Activated CD8-positive, alpha-beta memory T cell treated with anti-CD3 and anti-CD28 coated beads, Interleukin-2, amount 50 U/mL, for 1 hour (primary cell): ENCODE results near the gene RNF123.

Experiments used
- DNase-seq: peaks from one replicate; pipeline ENCODE4 v3.0.0-alpha.2; 2020; ENCODE audit errors: extremely low read depth

Gene RNF123

DNA sequence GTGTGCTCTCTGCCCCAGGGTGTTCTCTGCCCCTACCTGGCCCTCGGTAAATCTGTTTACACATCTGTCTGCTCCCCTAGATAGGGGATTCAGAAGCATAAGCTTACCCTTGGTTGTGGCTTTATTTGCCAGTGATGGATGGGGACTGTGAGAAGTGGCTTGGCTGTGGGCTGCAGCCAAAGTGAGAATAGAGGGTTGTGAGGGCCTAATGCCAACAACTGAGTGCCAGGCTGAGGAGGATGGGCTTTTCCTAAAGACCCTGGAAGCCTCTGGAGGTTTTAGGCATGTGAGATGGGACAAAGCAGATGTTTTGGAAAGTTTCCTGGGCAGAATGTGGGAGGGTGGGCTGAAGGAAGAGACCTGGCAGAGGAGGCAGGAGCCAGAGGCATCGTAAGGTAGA, 30.6 kb upstream of the RNF123 start:
- DNase-seq = no peak

DNA sequence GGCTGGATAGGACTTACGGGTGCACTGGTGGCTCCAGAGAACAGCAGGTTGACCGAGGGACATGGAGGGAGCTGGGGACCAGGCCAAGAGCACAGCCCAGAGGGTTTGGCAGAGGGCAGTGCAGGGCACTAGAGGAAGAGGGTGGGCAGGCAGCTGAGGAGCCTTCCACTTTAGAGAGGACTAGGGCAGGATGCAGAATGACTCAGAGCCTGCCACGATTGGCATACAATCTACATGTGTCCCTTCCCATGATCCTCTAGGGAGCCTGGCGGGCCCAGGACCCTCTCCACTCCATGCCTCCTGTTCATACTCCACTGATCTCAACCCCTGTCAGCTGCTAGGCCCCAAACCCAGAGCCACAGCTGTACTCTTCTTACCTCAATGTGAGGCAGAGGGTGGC, 29.6 kb upstream of the RNF123 start:
- no peak for DNase-seq

DNA sequence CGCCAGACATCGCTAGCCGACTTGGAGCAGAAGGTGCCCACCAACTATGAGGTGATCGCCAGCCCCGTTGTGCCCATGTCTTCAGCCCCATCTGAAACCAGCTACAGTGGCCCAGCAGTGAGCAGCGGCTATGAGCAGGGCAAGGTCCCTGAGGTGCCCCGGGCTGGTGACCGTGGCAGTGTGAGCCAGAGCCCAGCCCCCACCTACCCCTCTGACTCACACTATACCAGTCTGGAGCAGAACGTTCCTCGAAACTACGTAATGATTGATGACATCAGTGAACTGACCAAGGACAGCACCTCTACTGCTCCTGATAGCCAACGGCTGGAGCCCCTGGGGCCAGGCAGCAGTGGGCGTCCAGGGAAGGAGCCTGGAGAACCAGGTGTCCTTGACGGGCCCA, 28.1 kb upstream of the RNF123 start:
- no peak for DNase-seq

DNA sequence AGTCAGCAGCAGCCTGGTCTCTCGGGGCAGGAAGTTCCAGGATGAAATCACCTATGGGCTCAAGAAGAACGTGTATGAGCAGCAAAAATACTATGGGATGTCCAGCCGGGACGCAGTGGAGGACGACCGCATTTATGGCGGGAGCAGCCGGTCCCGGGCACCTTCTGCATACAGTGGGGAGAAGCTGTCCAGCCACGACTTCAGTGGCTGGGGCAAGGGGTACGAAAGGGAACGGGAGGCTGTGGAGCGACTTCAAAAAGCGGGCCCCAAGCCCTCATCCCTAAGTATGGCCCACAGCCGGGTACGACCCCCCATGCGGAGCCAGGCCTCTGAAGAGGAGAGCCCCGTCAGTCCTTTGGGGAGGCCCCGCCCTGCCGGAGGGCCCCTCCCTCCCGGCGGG, 27.3 kb upstream of the RNF123 start:
- DNase-seq = no peak

- DNase-seq = no peak
Observed at GRCh38 chr3:49662720-49663413, 26.5 kb upstream of the RNF123 start.

DNA sequence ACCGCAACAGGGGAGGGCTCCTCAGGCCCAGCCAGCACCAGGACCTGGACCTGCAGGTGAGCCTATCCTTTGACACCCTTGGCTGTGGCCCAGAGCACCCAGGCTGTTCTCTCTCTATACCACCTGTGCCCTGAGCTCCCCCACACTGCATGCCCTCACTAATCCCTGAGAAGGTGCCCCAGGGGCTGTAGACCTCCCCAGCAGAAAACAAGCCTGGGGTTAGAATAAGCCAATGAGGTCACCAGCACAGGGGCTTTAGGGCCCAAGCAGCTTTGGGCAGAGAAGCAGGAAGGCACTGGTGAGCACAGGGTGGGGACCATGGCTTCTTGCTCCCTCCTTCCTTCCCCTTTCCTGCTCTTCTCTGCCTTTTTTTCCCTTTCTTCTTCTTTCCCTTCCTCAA, 25.5 kb upstream of the RNF123 start:
- DNase-seq = no peak

DNA sequence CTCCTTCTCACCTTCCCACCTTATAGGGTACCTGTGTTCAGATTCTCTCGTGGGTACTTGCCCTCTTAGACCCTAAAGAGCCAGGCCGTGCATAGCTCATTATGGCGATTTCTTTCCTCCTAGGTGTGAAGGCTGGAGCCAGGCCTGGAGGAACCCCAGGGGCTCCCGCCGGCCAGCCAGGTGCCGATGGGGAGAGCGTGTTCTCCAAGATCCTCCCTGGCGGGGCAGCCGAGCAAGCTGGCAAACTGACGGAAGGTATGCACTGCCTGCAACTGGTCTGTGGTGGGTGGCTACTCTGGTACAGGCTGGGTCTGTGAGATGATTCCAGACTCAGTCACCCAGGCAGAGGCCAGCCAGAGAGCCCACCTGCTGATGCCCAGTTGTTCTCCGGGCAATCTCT, 25.1 kb upstream of the RNF123 start:
- DNase-seq = no peak

GRCh38 chr3:49665822-49666519, 23.4 kb upstream of the RNF123 start:
- DNase-seq = no peak

- no peak for DNase-seq
Observed at GRCh38 chr3:49666592-49666991, 22.8 kb upstream of the RNF123 start.

DNA sequence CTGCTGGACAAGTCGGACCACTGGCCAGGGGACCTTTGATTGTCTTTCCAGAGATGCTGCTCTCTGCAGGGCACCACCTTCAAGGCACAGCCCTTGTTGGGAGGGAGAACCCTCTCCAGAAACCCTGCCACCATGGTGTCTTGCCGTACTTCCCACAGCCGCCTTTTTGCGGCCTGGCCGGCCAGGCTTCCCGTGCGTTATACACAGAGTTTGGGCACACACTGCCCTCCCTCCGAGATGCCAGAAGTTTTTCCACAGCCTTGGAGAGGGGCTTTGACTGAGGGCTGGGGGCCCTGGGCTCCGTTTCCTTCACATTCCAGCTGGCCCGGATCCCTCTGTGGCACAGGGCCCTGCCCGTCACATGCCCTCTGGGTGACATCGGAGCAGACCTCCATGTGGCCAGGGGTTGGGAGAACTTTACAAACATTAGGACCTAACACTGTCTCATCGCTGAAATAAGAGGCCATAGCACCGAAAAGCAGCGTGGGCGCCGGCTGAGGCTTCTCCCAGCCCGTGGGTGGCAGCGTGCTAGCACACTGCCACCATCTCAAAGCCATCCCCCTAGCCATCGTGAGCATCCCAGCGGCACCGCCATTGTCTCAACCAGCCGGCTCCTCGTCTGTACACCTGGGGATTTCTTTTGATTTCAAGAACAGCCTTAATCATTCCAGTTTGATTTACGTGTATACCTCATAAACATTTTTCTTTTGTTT, 21.5 kb upstream of the RNF123 start:
- no peak for DNase-seq

DNA sequence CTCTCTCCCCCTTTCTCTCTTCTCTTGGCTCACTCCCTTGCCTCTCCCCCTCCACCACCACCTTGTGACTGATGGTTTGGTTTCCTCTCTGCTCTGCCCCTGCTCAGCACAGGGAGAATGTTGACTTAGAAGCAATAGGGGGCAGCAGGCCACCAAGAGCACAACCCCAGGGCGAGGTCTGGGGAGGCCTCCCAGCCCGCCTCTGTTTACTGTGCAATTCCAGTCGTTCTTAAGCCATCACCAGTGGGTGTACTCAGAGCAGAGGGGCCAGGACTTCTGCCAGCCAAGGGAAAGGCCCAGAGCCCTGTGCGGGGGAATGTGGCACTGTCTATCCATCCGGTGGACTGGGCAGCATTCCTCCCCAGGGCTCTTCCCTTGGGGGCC, 21.0 kb upstream of the RNF123 start:
- no peak for DNase-seq

- no peak for DNase-seq
Observed at GRCh38 chr3:49668861-49669260, 20.5 kb upstream of the RNF123 start.

- no peak for DNase-seq
Observed at GRCh38 chr3:49669352-49669751, 20.0 kb upstream of the RNF123 start.

- DNase-seq = no peak
Observed at GRCh38 chr3:49670940-49671290, 18.4 kb upstream of the RNF123 start.

- peak; percentile 29 for DNase-seq
Observed at GRCh38 chr3:49671291-49672288, 17.8 kb upstream of the RNF123 start.

DNA sequence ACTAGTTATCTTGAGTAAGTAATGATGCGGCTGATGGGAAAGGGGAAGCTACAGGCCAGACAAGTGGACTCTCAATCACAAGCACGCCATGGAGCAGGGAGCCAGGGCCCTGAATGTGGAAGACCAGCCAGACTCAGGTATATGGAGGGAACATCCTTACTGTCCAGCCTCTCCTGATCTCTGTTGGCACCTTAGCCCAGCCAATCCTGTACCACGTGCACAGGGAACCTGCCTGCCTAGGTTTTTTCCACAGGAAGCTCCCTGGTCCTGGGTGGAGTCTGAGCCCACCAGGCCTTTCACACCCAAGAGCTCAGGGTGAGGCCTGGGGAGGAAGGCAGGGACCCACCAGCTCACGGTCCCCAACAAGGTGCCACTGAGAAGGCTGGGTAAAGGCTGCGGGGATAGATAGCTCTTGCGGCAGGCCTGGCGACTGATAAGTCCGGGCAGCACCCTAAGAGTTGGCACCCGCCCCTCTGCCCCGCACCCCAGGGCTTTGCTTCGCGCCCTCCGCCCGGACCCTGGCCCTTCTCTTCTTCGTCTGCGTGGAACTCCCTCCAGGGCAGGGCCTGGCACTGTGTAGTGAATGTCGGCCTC, 16.1 kb upstream of the RNF123 start:
- DNase-seq = no peak

- DNase-seq = peak; percentile 94
Observed at GRCh38 chr3:49673715-49674496, 15.5 kb upstream of the RNF123 start, which contains the start of gene APEH. TSS of gene APEH (plus strand) at chr3:49674351. CDS start at chr3:49674402, 51 bp downstream.

- DNase-seq = no peak
Observed at GRCh38 chr3:49674497-49674983, 14.8 kb upstream of the RNF123 start.

GRCh38 chr3:49675912-49676311, 13.4 kb upstream of the RNF123 start:
- DNase-seq = no peak

DNA sequence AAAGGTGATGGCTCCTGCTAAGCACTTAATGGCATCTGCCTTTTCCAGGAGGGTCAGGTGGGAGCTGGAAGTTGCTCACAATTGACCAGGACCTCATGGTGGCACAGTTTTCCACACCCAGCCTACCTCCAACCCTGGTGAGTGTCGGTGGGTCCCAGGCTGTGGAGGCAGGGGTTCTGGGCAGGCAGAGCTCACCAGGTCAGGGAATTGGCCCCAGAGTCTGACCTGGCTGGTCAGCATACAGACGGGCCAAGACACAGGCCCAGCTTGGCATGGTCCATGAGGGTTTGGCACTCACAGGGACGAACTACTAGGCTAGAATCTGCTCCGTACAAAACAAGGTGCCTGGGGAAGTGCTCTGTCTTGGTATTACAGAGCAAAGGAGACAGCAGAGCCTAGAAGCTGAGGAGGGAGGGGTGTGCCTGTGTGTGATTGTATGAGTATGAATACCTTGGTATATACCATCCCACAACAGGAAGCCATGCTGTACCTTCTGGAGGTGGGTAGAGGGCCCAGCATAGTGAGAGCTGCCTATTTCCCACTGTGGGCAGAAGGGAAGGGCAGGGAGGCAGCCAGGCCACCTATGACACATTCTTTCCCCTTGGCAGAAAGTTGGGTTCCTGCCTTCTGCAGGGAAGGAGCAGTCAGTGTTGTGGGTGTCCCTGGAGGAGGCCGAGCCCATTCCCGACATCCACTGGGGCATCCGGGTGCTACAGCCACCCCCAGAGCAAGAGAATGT, 8.7 kb upstream of the RNF123 start:
- DNase-seq = no peak
